ENCODE results near the gene PITRM1. TPM values are rescaled to one million over a fixed set of nuclear protein-coding genes. Genes with fewer than 3 reads are reported as not detected.

The PITRM1 gene
- polyA plus RNA-seq, 1 of the 3 experiments (the other 2 are of a cell fraction) = 79.6 TPM

DNA sequence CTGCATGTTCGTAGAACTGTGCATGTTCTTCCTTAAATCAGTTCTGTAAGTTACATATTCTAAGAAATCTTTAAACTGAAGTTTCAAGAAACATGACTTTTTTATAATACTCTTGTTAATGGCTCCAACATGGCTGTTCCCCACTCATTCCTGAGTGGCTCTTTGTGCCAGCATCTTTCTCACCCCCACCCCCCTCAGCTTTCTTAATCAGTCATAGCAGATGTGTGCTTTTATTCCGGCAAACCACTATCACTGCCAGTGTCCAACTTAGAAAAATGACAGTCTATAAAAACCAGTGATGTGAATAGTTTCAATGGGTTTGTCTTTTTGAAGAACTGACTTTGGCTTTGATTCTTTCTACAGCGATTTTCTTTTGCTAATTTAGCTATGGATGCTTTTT is 37.6 kb downstream of the PITRM1 start:
- Histone ChIP-seq H3K27me3 (ENCODE audit: insufficient read depth) (no peaks in the 10 kb centered on the region), H3K4me2 (no peak overlapping the region), H3K9me3 (no peaks in the 10 kb centered on the region), H3K27ac (ENCODE audit: low read depth in 2 of 2, low read length in 1 of 2) (no peak overlapping the region), H3F3A (replicated peaks; ENCODE audit: insufficient read depth) (peaks cover 43% of the 10 kb centered on the region), H3K9ac (no peak overlapping the region), H3K4me3 (ENCODE audit: low read depth in 2 of 2, low read length in 1 of 2) (no peak overlapping the region), H3K9me2 (no peaks in the 10 kb centered on the region), H3K79me2 (ENCODE audit: insufficient read depth) (no peaks in the 10 kb centered on the region), H3K36me3 (replicated peaks in 1 of 2; ENCODE audit: control insufficient read depth in 1 of 2, insufficient read depth in 2 of 2, low read length in 1 of 2) (peaks cover 76 to 84% of the 10 kb centered on the region in 2 experiments), H4K20me1 (ENCODE audit: insufficient read depth) (no peaks in the 10 kb centered on the region), H3K4me1 (ENCODE audit: control insufficient read depth in 1 of 2, insufficient read depth in 2 of 2, low read depth in 1 of 2, low read length in 1 of 2) (no peaks in the 10 kb centered on the region), H2AFZ (ENCODE audit: low read depth) (no peak overlapping the region)
- 85% methylated on average over 3 of the region's 3 CpGs for WGBS (ENCODE audit: low lambda C conversion rate)
- ChIA-PET POLR2A (no interaction called here), CTCF (interaction anchor here (1.4 kb wide), 1 partner anchor 15 kb away, joined by 3 read pairs; no protein-coding TSS in a partner anchor)
- no peak for TF ChIP-seq GABPA (IDR thresholded peaks at IDR 0.05; ENCODE audit: low read depth)
- TF ChIP-seq FOXM1 (IDR thresholded peaks at IDR 0.05; ENCODE audit: low read depth) = no peak
- TF ChIP-seq TCF12 (IDR thresholded peaks at IDR 0.05) = no peak
- no peak for TF ChIP-seq MXI1 (IDR thresholded peaks at IDR 0.05; ENCODE audit: low read depth, low read length)
- no peak for DNase-seq

DNA sequence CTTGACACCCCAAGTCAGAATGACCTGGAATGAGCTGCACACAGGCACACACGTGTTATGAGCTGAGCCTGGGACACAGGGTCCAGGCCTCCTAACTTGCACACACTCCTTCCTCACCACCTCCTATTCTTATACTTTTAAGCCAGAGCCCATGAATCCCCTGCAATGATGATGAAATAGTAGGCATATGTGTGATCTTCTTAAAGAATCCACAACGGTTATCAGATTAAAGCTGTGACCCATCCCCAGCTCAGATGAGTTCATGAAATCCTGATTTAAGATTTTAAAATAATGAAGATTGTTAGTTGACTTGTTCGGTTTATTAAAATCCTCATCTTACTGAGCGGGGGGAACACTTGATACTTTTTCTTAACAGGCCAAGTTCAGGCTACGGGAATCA is 38.6 kb downstream of the PITRM1 start:
- Histone ChIP-seq H3K9me2 (no peaks in the 10 kb centered on the region), H3K4me2 (no peak overlapping the region), H2AFZ (ENCODE audit: low read depth) (no peak overlapping the region), H3K27me3 (ENCODE audit: insufficient read depth) (no peaks in the 10 kb centered on the region), H3F3A (replicated peaks; ENCODE audit: insufficient read depth) (peaks cover 33% of the 10 kb centered on the region), H3K9ac (no peak overlapping the region), H3K36me3 (replicated peaks in 1 of 2; ENCODE audit: control insufficient read depth in 1 of 2, insufficient read depth in 2 of 2, low read length in 1 of 2) (peaks cover 69 to 82% of the 10 kb centered on the region in 2 experiments), H3K79me2 (ENCODE audit: insufficient read depth) (no peaks in the 10 kb centered on the region), H3K4me3 (ENCODE audit: low read depth in 2 of 2, low read length in 1 of 2) (no peak overlapping the region), H3K9me3 (no peaks in the 10 kb centered on the region), H3K4me1 (ENCODE audit: control insufficient read depth in 1 of 2, insufficient read depth in 2 of 2, low read depth in 1 of 2, low read length in 1 of 2) (no peaks in the 10 kb centered on the region), H4K20me1 (ENCODE audit: insufficient read depth) (no peaks in the 10 kb centered on the region), H3K27ac (ENCODE audit: low read depth in 2 of 2, low read length in 1 of 2) (no peak overlapping the region)
- 77% methylated on average over 5 of the region's 5 CpGs for WGBS (ENCODE audit: low lambda C conversion rate)
- ChIA-PET CTCF (interaction anchor here (1.1 kb wide), 1 partner anchor 206 kb away, joined by 4 read pairs; no protein-coding TSS in a partner anchor), POLR2A (no interaction called here)
- no peak for DNase-seq
- TF ChIP-seq MXI1 (IDR thresholded peaks at IDR 0.05; ENCODE audit: low read depth, low read length) = no peak
- TF ChIP-seq, protein P1, sequence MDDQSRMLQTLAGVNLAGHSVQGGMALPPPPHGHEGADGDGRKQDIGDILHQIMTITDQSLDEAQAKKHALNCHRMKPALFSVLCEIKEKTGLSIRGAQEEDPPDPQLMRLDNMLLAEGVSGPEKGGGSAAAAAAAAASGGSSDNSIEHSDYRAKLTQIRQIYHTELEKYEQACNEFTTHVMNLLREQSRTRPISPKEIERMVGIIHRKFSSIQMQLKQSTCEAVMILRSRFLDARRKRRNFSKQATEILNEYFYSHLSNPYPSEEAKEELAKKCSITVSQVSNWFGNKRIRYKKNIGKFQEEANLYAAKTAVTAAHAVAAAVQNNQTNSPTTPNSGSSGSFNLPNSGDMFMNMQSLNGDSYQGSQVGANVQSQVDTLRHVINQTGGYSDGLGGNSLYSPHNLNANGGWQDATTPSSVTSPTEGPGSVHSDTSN (IDR thresholded peaks at IDR 0.05) = no peak
- no peak for TF ChIP-seq GABPA (IDR thresholded peaks at IDR 0.05; ENCODE audit: low read depth)
- TF ChIP-seq SMC3 (IDR thresholded peaks at IDR 0.05; ENCODE audit: low read depth, low read length) = no peak
- TF ChIP-seq MEF2A (IDR thresholded peaks at IDR 0.05; ENCODE audit: borderline replicate concordance, low read depth) = no peak
- TF ChIP-seq CHD2 (IDR thresholded peaks at IDR 0.05; ENCODE audit: low read length, partially characterized antibody) = no peak
- TF ChIP-seq SIN3A (IDR thresholded peaks at IDR 0.05; ENCODE audit: borderline replicate concordance, low read depth, low read length) = no peak
- no peak for TF ChIP-seq FOXM1 (IDR thresholded peaks at IDR 0.05; ENCODE audit: low read depth)
- TF ChIP-seq RCOR1 (IDR thresholded peaks at IDR 0.05; ENCODE audit: low read length) = no peak
- TF ChIP-seq EP300 (IDR thresholded peaks at IDR 0.05; ENCODE audit: borderline replicate concordance in 1 of 2, low read depth in 1 of 2, low read length in 1 of 2) = no peak
- no peak for TF ChIP-seq GATA2 (CRISPR knock-in tag; IDR thresholded peaks at IDR 0.05)
- TF ChIP-seq FOSL2 (IDR thresholded peaks at IDR 0.05; ENCODE audit: borderline replicate concordance, low read depth) = no peak
- TF ChIP-seq, protein P2, sequence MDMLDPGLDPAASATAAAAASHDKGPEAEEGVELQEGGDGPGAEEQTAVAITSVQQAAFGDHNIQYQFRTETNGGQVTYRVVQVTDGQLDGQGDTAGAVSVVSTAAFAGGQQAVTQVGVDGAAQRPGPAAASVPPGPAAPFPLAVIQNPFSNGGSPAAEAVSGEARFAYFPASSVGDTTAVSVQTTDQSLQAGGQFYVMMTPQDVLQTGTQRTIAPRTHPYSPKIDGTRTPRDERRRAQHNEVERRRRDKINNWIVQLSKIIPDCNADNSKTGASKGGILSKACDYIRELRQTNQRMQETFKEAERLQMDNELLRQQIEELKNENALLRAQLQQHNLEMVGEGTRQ (IDR thresholded peaks at IDR 0.05; ENCODE audit: borderline replicate concordance, low read depth, low read length) = no peak
- TF ChIP-seq, protein P3, sequence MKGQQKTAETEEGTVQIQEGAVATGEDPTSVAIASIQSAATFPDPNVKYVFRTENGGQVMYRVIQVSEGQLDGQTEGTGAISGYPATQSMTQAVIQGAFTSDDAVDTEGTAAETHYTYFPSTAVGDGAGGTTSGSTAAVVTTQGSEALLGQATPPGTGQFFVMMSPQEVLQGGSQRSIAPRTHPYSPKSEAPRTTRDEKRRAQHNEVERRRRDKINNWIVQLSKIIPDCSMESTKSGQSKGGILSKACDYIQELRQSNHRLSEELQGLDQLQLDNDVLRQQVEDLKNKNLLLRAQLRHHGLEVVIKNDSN (IDR thresholded peaks at IDR 0.05; ENCODE audit: borderline replicate concordance, low read depth) = no peak
- no peak for TF ChIP-seq EZH2phosphoT487 (IDR thresholded peaks at IDR 0.05; ENCODE audit: borderline replicate concordance, low read depth)
- no peak for TF ChIP-seq FOXJ3 (CRISPR knock-in tag; IDR thresholded peaks at IDR 0.05)
- no peak for TF ChIP-seq YY1 (IDR thresholded peaks at IDR 0.05; ENCODE audit: low read depth)
- TF ChIP-seq, protein P4, sequence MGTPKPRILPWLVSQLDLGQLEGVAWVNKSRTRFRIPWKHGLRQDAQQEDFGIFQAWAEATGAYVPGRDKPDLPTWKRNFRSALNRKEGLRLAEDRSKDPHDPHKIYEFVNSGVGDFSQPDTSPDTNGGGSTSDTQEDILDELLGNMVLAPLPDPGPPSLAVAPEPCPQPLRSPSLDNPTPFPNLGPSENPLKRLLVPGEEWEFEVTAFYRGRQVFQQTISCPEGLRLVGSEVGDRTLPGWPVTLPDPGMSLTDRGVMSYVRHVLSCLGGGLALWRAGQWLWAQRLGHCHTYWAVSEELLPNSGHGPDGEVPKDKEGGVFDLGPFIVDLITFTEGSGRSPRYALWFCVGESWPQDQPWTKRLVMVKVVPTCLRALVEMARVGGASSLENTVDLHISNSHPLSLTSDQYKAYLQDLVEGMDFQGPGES (IDR thresholded peaks at IDR 0.05; ENCODE audit: low read depth, low read length) = no peak
- TF ChIP-seq JUND (IDR thresholded peaks at IDR 0.05) = no peak
- TF ChIP-seq, protein P5, sequence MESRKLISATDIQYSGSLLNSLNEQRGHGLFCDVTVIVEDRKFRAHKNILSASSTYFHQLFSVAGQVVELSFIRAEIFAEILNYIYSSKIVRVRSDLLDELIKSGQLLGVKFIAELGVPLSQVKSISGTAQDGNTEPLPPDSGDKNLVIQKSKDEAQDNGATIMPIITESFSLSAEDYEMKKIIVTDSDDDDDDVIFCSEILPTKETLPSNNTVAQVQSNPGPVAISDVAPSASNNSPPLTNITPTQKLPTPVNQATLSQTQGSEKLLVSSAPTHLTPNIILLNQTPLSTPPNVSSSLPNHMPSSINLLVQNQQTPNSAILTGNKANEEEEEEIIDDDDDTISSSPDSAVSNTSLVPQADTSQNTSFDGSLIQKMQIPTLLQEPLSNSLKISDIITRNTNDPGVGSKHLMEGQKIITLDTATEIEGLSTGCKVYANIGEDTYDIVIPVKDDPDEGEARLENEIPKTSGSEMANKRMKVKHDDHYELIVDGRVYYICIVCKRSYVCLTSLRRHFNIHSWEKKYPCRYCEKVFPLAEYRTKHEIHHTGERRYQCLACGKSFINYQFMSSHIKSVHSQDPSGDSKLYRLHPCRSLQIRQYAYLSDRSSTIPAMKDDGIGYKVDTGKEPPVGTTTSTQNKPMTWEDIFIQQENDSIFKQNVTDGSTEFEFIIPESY (IDR thresholded peaks at IDR 0.05; ENCODE audit: borderline replicate concordance, low read depth) = no peak
